Cardiac fibroblast (primary cell): ENCODE measurements around the gene MEIG1.
A peak's percentile ranks its signal among the peaks of the same experiment; 100 is the strongest.
"Not testable (repeated sequence)": the region's sequence is repeated elsewhere in the genome, so short reads cannot be mapped to it uniquely, and the experiment has no call there.

Experiments
- DNase-seq, 2 donors: peaks; one replicate each; pipeline versions ENCODE4 v3.0.0 to v3.0.0-alpha.2; 2010; ENCODE audit warnings: low read depth in 2 of 2
- H3K4me3 ChIP-seq, 2 donors: replicated peaks in 1 of 2; 1 replicate in 1 of 2; 2 replicates in 1 of 2; pipeline ENCODE4 v1.5.1; 2011; ENCODE audit warnings: low read depth in 2 of 2, low read length in 2 of 2, mild to moderate bottlenecking in 2 of 2, moderate library complexity in 1 of 2
- TF ChIP-seq, protein P1 (sequence below): IDR thresholded peaks from one replicate; pipeline ENCODE4 v1.5.1; 2011; ENCODE audit warnings: low read depth, mild to moderate bottlenecking, low read length, inconsistent platforms

The MEIG1 gene

DNA sequence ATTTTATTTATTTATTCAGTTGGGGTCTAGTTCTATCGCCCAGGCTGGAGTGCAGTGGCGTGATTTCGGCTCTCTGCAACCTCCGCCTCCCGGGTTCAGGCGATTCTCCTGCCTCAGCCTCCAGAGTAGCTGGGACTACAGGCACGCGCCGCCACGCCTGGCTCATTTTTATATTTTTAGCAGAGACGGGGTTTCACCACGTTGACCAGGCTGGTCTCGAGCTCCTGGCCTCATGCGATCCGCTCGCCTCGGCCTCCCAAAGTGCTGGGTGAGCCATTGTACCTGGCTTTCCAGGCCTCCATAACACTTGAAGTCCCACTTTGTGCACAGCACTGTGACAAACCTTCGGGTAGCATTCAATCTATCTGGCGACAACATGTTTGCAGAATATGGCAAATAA is 4.3 kb upstream of the MEIG1 start:
- TF ChIP-seq, protein P1, sequence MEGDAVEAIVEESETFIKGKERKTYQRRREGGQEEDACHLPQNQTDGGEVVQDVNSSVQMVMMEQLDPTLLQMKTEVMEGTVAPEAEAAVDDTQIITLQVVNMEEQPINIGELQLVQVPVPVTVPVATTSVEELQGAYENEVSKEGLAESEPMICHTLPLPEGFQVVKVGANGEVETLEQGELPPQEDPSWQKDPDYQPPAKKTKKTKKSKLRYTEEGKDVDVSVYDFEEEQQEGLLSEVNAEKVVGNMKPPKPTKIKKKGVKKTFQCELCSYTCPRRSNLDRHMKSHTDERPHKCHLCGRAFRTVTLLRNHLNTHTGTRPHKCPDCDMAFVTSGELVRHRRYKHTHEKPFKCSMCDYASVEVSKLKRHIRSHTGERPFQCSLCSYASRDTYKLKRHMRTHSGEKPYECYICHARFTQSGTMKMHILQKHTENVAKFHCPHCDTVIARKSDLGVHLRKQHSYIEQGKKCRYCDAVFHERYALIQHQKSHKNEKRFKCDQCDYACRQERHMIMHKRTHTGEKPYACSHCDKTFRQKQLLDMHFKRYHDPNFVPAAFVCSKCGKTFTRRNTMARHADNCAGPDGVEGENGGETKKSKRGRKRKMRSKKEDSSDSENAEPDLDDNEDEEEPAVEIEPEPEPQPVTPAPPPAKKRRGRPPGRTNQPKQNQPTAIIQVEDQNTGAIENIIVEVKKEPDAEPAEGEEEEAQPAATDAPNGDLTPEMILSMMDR: no peak
- DNase-seq: no peak
- no peak overlapping the region for H3K4me3 ChIP-seq

DNA sequence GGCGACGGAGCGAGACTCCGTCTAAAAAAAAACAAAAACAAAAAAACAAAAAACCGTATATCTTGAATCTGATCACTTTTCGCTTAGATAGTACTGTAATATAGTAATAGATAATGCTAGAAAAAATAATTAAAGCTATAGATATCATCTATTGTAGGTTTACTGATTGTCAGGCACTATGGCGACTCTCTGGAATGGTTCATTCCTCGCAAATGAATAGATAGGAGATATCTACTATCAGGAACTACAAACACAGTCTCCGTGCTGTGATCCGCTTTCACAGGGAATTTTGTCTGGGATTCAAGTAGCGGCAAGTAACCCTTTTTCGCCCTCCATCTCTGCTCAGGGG is 342 bp upstream of the MEIG1 start:
- peak overlapping the region; percentile 71 to 77 for H3K4me3 ChIP-seq
- DNase-seq: no peak
- TF ChIP-seq, protein P1: no peak

DNA sequence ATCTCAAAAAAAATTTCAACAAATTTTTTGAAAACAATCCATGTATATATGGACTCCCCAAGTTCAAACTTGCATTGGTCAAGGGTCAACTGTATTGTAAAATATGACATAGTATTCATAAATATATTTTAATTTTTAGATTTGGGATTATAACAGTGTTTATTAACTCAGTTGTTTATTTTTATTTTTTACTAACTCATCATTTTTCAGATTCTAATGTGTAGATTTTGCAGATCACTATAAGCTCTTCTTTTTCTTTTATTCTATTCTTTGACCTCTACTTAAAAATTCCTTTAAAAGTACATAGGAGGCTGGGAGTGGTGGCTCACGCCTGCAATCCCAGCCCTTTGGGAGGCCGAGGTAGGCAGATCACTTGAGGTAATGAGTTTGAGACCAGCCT is 8.7 kb downstream of the MEIG1 start:
- TF ChIP-seq, protein P1: no peak
- H3K4me3 ChIP-seq: no peak overlapping the region
- no peak for DNase-seq

DNA sequence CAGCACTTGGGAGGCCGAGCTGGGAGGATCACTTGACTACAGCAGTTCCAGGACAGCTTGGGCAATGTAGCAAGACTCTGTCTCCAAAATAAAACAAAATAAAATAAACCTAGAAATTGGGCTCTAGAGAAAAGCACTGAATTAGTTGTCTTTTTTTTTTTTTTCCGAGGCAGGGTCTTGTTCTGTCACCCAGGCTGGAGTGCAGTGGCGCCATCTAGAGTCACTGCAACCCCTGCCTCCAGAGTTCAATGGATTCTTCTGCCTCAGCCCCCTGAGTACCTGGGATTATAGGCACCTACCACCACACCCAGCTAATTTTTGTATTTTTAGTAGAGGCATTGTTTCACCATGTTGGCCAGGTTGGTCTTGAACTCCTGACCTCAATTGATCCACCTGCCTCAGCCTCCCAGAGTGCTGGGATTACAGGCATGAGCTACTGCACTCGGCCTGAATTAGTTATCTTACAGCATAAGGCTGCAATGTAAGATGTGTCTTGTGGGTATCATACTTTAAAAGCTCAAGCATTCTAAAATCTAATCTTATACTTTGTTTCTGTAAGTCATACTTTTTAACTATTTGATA is 12.8 kb downstream of the MEIG1 start:
- peak; percentile 34 to 51 for DNase-seq
- TF ChIP-seq, protein P1: peak; percentile 71
- H3K4me3 ChIP-seq: no peak overlapping the region

DNA sequence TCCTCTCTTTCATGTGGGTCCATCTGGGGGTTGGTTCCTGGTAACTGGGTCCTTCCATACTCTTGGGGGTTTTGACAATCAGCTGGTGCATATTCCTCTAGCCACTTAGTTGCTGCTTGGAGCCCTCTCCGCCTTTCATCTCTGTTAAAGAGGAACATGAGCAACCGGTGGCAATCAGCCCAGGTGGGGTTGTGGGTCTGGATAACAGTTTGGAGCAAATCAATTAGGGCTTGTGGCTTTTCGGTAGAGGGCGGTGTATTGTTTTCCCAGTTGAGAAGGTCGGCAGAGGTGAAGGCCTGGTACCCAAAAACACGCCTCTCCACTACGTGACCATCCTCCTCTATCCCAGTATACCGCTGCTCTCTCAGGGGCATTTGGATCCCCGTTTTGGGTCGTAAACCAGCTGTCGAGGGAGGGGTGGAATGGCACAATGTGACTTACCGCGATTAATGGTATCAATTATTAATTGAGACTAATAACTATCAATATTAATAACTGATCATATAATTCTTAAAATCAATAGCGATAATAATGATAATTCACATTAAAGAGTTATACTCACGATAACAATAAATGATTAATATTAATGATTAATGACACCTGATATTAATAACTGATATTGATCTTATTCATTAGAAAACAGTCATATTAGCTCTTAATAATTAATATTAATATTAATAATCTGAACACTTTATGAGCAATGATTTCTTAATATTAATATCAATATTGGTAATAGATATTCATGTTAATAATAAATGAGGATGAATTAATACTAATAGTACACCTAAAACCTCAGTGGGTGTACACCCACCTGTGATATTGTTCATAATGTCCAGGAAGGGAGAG is 15.2 kb downstream of the MEIG1 start:
- not testable (repeated sequence) for H3K4me3 ChIP-seq, DNase-seq

DNA sequence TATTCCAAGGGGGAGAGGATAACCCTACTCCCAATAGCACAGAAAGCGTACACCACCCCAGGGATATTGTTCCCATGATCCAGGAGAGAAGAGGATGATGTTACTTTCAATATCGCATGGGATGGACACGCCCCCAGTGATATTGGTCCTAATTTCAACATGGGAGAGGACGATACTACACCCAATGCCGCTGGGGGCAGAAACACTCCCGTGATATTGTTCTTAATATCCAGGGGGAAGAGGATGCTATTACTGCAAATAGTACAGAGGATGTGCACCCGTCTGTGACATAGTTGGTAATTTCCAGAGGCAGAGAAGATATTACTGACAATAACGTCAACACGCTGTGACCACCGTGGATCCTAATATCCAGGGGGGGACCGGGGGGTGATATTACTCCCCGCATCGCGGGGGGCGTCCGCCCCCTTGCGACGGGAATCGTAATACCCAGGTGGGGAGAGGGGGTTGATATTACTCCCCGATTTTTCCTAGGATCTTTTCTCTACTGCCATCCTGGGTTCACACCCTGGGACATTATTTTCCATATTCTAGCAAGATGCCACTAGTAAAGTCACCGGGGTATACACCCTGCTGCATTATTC is 16.6 kb downstream of the MEIG1 start:
- TF ChIP-seq, protein P1: peak; percentile 14
- no peak for DNase-seq
- H3K4me3 ChIP-seq: no peak overlapping the region

DNA sequence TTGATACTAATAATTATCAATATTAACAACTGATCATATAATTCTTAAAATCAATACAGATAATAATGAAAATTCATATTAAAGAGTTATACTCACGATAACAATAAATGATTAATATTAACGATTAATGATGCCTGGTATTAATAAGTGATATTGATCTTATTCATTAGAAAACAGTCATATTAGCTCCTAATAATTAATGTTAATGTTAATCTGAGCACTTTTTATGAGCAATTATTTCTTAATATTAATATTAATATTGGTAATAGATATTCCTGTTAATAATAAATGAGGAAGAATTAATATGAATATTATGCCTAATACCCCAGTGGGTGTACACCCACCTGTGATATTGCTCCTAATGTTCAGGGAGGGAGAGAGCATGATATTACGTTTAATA is 23.6 kb downstream of the MEIG1 start:
- TF ChIP-seq, protein P1: no peak
- no peak overlapping the region for H3K4me3 ChIP-seq
- no peak for DNase-seq

DNA sequence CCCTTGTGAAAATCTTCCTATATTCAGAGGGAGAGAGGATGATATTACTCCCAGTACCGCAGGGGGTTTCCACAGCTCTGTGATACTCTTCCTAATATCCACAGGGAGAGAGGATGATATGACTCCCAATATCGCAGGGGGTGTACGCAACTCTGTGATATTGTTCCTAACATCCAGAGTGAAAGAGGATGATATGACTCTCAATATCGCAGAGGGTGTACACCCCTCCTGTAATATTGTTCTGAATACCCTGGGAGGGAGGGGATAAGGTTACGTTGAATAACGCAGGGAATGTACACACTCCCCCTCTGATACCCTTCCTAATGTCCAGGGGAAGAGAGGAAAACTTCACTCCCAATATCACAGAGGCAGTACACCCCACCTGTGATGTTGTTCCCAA is 30.4 kb downstream of the MEIG1 start:
- H3K4me3 ChIP-seq: not testable (repeated sequence)

More for the DNA sequence above, 30.4 kb downstream of the MEIG1 start:
- DNase-seq: not testable (repeated sequence)
